OCI-LY7 (cell line): ENCODE measurements around the gene JAZF1. TPM values are rescaled to one million over a fixed set of nuclear protein-coding genes. Genes with fewer than 3 reads are reported as not detected.

Source experiments
- BruUV-seq: library from RNA; stranded (reverse); fragments of 400-500 nt; replicated peaks from 2 replicates; lab custom pipeline; 2021; lab: Mats Ljungman, UMichigan
- CTCF ChIA-PET: fragments of 300-600 bp; sonication (Branson Sonifier 250); formaldehyde crosslinking; loops from one replicate; lab custom pipeline; 2022; ENCODE audit warnings: antibody characterized with exemption; ENCODE audit not compliant: unreplicated experiment; lab: Charles Lee
- POLR2A ChIA-PET: fragments of 300-600 bp; sonication (Branson Sonifier 250); formaldehyde crosslinking; loops from one replicate; lab custom pipeline; 2022; ENCODE audit warnings: antibody characterized with exemption; lab: Charles Lee
- DNase-seq: peaks from one replicate; pipeline ENCODE4 v3.0.0-alpha.2; 2015; ENCODE audit warnings: low spot score
- H2AFZ ChIP-seq: fragments of 200-600 bp; sonication (generic), shearing (Covaris generic); 2 replicates; pipeline ENCODE4 v1.6.1; 2014; ENCODE audit warnings: mild to moderate bottlenecking, antibody characterized with exemption, low read length, moderate library complexity
- H3K27ac ChIP-seq: fragments of 200-600 bp; sonication (generic); 2 replicates; pipeline ENCODE4 v1.5.1; 2014; ENCODE audit warnings: mixed run types, low read depth, mild to moderate bottlenecking, moderate library complexity, low read length, inconsistent platforms; ENCODE audit not compliant: poor library complexity, severe bottlenecking
- H3K36me3 ChIP-seq: fragments of 200-600 bp; sonication (generic); 2 replicates; pipeline ENCODE4 v1.6.1; 2014; ENCODE audit warnings: mild to moderate bottlenecking, antibody characterized with exemption, low read length, moderate library complexity, mixed read lengths; ENCODE audit not compliant: insufficient read depth
- H3K4me1 ChIP-seq: fragments of 200-600 bp; sonication (generic); 2 replicates; pipeline ENCODE4 v1.5.1; 2014; ENCODE audit warnings: mild to moderate bottlenecking, low read length; ENCODE audit not compliant: insufficient read depth, poor library complexity, severe bottlenecking
- H3K4me2 ChIP-seq: fragments of 200-600 bp; sonication (generic); 2 replicates; pipeline ENCODE4 v1.6.1; 2014; ENCODE audit warnings: mild to moderate bottlenecking, low read length
- H3K4me3 ChIP-seq: fragments of 200-600 bp; sonication (generic); 2 replicates; pipeline ENCODE4 v1.5.1; 2014; ENCODE audit warnings: mild to moderate bottlenecking, low read depth, low read length; ENCODE audit not compliant: poor library complexity, severe bottlenecking
- H3K79me2 ChIP-seq: fragments of 200-600 bp; sonication (generic); 2 replicates; pipeline ENCODE4 v1.6.1; 2016; ENCODE audit warnings: low read depth, mild to moderate bottlenecking, low read length, moderate library complexity, mixed read lengths; ENCODE audit not compliant: insufficient read depth
- H3K9me2 ChIP-seq: fragments of 200-600 bp; sonication (generic); 2 replicates; pipeline ENCODE4 v1.6.1; 2016; ENCODE audit warnings: mild to moderate bottlenecking, low read length, mixed read lengths; ENCODE audit not compliant: insufficient read depth
- H3K9me3 ChIP-seq: fragments of 200-600 bp; sonication (generic); 2 replicates; pipeline ENCODE4 v1.6.1; 2014; ENCODE audit warnings: mild to moderate bottlenecking, mixed run types, low read length, mixed read lengths
- H4K20me1 ChIP-seq: fragments of 200-600 bp; sonication (generic); 2 replicates; pipeline ENCODE4 v1.6.1; 2014; ENCODE audit warnings: mild to moderate bottlenecking, antibody characterized with exemption, low read length, moderate library complexity, mixed read lengths; ENCODE audit not compliant: insufficient read depth
- CTCF ChIP-seq: fragments of 200-600 bp; sonication (generic); conservative IDR thresholded peaks from 2 replicates; pipeline ENCODE4 v1.5.1; 2014; ENCODE audit warnings: mild to moderate bottlenecking, antibody characterized with exemption, low read length, moderate library complexity, mixed read lengths
- EZH2phosphoT487 ChIP-seq: fragments of 200-600 bp; sonication (generic); IDR thresholded peaks from 2 replicates; pipeline ENCODE4 v1.6.1; 2018; ENCODE audit warnings: low read depth, borderline replicate concordance, mild to moderate bottlenecking, mixed run types, antibody characterized with exemption, low read length, moderate library complexity, mixed read lengths
- intact Hi-C: fragments of 100-400 bp; cut with micrococcal nuclease; formaldehyde crosslinking; loops from one replicate; pipeline ENCODE4 v1.10.0; 2022; ENCODE audit not compliant: unreplicated experiment
- total RNA-seq, 2 experiments: library from RNA; depleted of rRNA in 1 of 2; stranded (reverse); fragments of >200 nt in 1 of 2; shearing (Covaris generic) in 1 of 2; gene quantifications; 2 replicates each; pipeline ENCODE4 v1.2.3, GENCODE V29; 2014 to 2022

Gene JAZF1
- total RNA-seq, 2 experiments from 2014 or later = 6.3 to 25.0 TPM

- no peak overlapping the region for H3K27ac ChIP-seq
- no peak overlapping the region for H3K4me2 ChIP-seq
- H3K4me1 ChIP-seq = no peaks in the 10 kb centered on the region
- no peak overlapping the region for H2AFZ ChIP-seq
- CTCF ChIA-PET = no interaction called here
- no peaks in the 10 kb centered on the region for H3K79me2 ChIP-seq
- intact Hi-C loops = no loop called here
- POLR2A ChIA-PET = no interaction called here
- no peaks in the 10 kb centered on the region for H3K9me3 ChIP-seq
- H4K20me1 ChIP-seq = no peaks in the 10 kb centered on the region
- H3K4me3 ChIP-seq = no peak overlapping the region
- BruUV-seq = no TSS peak
- TF ChIP-seq EZH2phosphoT487 (no peak), CTCF (no peak)
- DNase-seq = no peak
- no peaks in the 10 kb centered on the region for H3K9me2 ChIP-seq
- peaks cover 43% of the 10 kb centered on the region for H3K36me3 ChIP-seq
Measured at GRCh38 chr7:27793780-27794179, 386.8 kb downstream of the JAZF1 start.

DNA sequence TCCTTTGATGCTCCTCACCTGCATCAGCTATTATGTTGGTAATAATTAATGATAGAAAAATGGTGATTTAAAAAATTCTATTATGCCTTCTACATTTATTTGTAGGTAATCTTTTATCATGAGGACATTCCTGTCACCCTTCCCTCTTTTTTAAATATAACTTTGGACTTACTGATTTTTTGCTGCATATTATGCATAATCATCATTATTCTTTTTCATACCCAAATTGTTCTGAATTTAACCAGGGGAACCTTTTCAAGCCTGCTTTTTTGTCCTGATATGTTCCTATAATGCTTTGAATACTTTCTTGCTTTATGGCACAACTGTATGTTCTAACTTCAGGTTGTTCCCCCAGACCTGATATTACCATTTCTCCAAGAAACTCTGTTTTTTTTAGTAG is 392.2 kb downstream of the JAZF1 start:
- POLR2A ChIA-PET = interaction anchor here (0.5 to 1.0 kb wide), 3 partner anchors 10 to 66 kb away, joined by 3 to 5 read pairs (median 3); no protein-coding TSS in a partner anchor
- DNase-seq = no peak
- Histone ChIP-seq H3K9me2 (no peaks in the 10 kb centered on the region), H2AFZ (no peak overlapping the region), H3K27ac (no peak overlapping the region), H3K4me1 (no peaks in the 10 kb centered on the region), H3K36me3 (peaks cover 44% of the 10 kb centered on the region), H4K20me1 (no peaks in the 10 kb centered on the region), H3K79me2 (no peaks in the 10 kb centered on the region), H3K9me3 (no peaks in the 10 kb centered on the region), H3K4me3 (no peak overlapping the region), H3K4me2 (no peak overlapping the region)
- intact Hi-C loops = no loop called here
- CTCF ChIA-PET = no interaction called here
- BruUV-seq = no TSS peak
- TF ChIP-seq EZH2phosphoT487 = no peak

DNA sequence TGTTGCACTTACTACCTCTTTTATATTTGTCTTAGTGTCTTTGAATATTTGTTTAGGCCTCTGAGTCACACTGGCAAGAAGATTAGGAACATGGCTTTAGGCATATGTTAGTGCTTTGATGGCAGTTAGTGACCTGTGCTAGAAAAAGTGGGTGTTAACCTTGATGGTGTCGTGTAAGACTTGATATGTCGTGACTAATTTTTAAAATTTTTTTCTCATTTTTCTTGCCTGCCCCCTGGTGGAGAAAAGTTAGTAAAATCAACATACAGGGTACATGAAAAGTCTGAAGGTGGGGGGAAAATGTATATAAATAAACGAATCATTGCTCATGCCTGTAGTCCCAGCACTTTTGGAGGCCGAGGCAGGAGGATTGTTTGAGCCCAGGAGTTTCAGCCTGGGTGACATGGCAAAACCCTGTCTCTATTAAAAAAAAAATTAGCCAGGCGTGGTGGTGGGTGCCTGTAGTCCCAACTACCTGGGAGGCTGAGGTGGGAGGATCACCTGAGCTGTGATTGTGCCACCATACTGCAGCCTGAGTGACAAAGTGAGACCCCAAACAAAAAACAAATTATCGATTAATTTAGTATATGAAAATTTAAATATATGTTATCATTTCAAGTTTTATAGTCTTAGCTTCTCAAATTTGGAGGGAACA is 396.1 kb downstream of the JAZF1 start:
- Histone ChIP-seq H3K36me3 (peaks cover 31% of the 10 kb centered on the region), H3K9me3 (no peaks in the 10 kb centered on the region), H3K27ac (no peak overlapping the region), H3K4me2 (no peak overlapping the region), H2AFZ (no peak overlapping the region), H3K4me1 (no peaks in the 10 kb centered on the region), H3K4me3 (no peak overlapping the region), H4K20me1 (no peaks in the 10 kb centered on the region), H3K9me2 (no peaks in the 10 kb centered on the region), H3K79me2 (no peaks in the 10 kb centered on the region)
- BruUV-seq = no TSS peak
- TF ChIP-seq CTCF (peak; percentile 88), EZH2phosphoT487 (no peak)
- peak; percentile 48 for DNase-seq
- intact Hi-C loops = loop anchor here (2.0 to 5.0 kb wide), 2 partner anchors 138 to 588 kb away; no protein-coding TSS in a partner anchor
- POLR2A ChIA-PET = interaction anchor here (0.8 to 1.3 kb wide), 2 partner anchors 11 to 17 kb away, joined by 3 to 4 read pairs; no protein-coding TSS in a partner anchor
- CTCF ChIA-PET = interaction anchor here (0.5 kb wide), 1 partner anchor 198 kb away, joined by 3 read pairs; no protein-coding TSS in a partner anchor
